Loucy (cell line): ENCODE data around the gene AP1M1.

ENCODE experiments used
- H2AFZ ChIP-seq: fragments of 200-600 bp; sonication (generic); 2 replicates; pipeline ENCODE4 v1.6.0; 2016; ENCODE audit warnings: antibody characterized with exemption, mild to moderate bottlenecking, low read length, moderate library complexity
- H3F3A ChIP-seq: fragments of 200-600 bp; 2 replicates; pipeline ENCODE4 v1.6.0; 2016; ENCODE audit warnings: antibody characterized with exemption, low read depth, mild to moderate bottlenecking
- H3K27me3 ChIP-seq: fragments of 200-600 bp; sonication (generic); 2 replicates; pipeline ENCODE4 v1.6.1; 2014; ENCODE audit warnings: low read length, mild to moderate bottlenecking; ENCODE audit not compliant: insufficient read depth, poor library complexity, severe bottlenecking
- H3K36me3 ChIP-seq: fragments of 200-600 bp; sonication (generic); 2 replicates; pipeline ENCODE4 v1.6.1; 2016; ENCODE audit warnings: low read length; ENCODE audit not compliant: insufficient read depth
- H3K4me1 ChIP-seq: fragments of 200-600 bp; sonication (generic); 2 replicates; pipeline ENCODE4 v1.5.1; 2014; ENCODE audit warnings: low read length, mild to moderate bottlenecking; ENCODE audit not compliant: insufficient read depth, poor library complexity, severe bottlenecking
- H3K4me2 ChIP-seq: fragments of 200-600 bp; sonication (generic); 2 replicates; pipeline ENCODE4 v1.6.0; 2014; ENCODE audit warnings: antibody characterized with exemption, low read length, low read depth, mild to moderate bottlenecking; ENCODE audit not compliant: poor library complexity, severe bottlenecking
- H3K4me3 ChIP-seq: fragments of 200-600 bp; sonication (generic); 2 replicates; pipeline ENCODE4 v1.5.1; 2014; ENCODE audit warnings: low read length, mild to moderate bottlenecking, mixed read lengths; ENCODE audit not compliant: poor library complexity, severe bottlenecking
- H3K79me2 ChIP-seq: fragments of 200-600 bp; sonication (generic); 2 replicates; pipeline ENCODE4 v1.6.1; 2014; ENCODE audit warnings: low read length; ENCODE audit not compliant: insufficient read depth
- H3K9ac ChIP-seq: fragments of 200-600 bp; sonication (generic); 2 replicates; pipeline ENCODE4 v1.6.0; 2014; ENCODE audit warnings: mild to moderate bottlenecking, low read depth, low read length, moderate library complexity; ENCODE audit not compliant: poor library complexity, severe bottlenecking
- H3K9me2 ChIP-seq: fragments of 200-600 bp; sonication (generic); replicated peaks from 2 replicates; pipeline ENCODE4 v1.6.1; 2016; ENCODE audit warnings: low read depth, low read length, mixed read lengths
- H3K9me3 ChIP-seq: fragments of 200-600 bp; sonication (generic); 2 replicates; pipeline ENCODE4 v1.6.1; 2014; ENCODE audit warnings: mild to moderate bottlenecking, antibody characterized with exemption, low read length, low read depth; ENCODE audit not compliant: insufficient read depth
- H4K20me1 ChIP-seq: fragments of 200-600 bp; sonication (generic); 2 replicates; pipeline ENCODE4 v1.6.0; 2014; ENCODE audit warnings: antibody characterized with exemption, low read length, mild to moderate bottlenecking; ENCODE audit not compliant: insufficient read depth, poor library complexity, severe bottlenecking
- EZH2phosphoT487 ChIP-seq: fragments of 200-600 bp; IDR thresholded peaks from 2 replicates; pipeline ENCODE4 v1.6.1; 2018; ENCODE audit warnings: antibody characterized with exemption, mild to moderate bottlenecking, moderate library complexity, borderline replicate concordance
- TF ChIP-seq, protein P1 (sequence below): fragments of 200-600 bp; sonication (generic); conservative IDR thresholded peaks from 2 replicates; pipeline ENCODE4 v1.5.1; 2014; ENCODE audit warnings: mild to moderate bottlenecking, antibody characterized with exemption, low read length

Gene AP1M1

DNA sequence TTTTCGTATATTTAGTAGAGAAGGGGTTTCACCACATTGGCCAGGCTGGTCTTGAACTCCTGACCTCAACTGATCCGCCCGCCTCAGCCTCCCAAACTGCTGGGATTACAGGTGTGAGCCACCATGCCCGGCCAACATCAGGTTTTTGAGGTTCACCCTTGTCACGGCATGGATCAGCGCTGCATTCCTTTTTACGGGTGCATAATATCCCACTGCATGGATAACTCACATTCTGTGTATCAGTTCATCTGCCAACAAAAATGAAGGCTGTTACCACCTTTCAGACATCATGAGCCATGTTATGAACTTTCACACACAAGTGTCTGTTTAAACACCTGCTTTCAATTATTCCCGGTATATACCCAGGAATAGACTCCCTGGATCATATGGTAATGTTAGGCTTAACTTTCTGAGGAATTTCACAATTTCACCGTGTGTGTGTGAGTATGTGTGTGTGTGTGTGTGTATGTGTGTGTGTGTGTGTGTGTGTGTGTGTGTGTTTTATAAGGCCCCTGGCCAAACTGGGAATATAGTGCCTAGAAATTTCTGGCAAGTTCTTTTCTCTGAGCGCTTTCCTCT is 52.2 kb downstream of the AP1M1 start:
- H3F3A ChIP-seq: no peaks in the 10 kb centered on the region
- H3K9me2 ChIP-seq: no peaks in the 10 kb centered on the region
- no peak overlapping the region for H3K4me2 ChIP-seq
- H2AFZ ChIP-seq: no peak overlapping the region
- no peaks in the 10 kb centered on the region for H3K36me3 ChIP-seq
- H3K9me3 ChIP-seq: no peaks in the 10 kb centered on the region
- no peaks in the 10 kb centered on the region for H3K4me1 ChIP-seq
- no peaks in the 10 kb centered on the region for H4K20me1 ChIP-seq
- H3K4me3 ChIP-seq: no peak overlapping the region
- no peaks in the 10 kb centered on the region for H3K27me3 ChIP-seq
- no peak overlapping the region for H3K9ac ChIP-seq
- TF ChIP-seq EZH2phosphoT487: no peak
- TF ChIP-seq, protein P1, sequence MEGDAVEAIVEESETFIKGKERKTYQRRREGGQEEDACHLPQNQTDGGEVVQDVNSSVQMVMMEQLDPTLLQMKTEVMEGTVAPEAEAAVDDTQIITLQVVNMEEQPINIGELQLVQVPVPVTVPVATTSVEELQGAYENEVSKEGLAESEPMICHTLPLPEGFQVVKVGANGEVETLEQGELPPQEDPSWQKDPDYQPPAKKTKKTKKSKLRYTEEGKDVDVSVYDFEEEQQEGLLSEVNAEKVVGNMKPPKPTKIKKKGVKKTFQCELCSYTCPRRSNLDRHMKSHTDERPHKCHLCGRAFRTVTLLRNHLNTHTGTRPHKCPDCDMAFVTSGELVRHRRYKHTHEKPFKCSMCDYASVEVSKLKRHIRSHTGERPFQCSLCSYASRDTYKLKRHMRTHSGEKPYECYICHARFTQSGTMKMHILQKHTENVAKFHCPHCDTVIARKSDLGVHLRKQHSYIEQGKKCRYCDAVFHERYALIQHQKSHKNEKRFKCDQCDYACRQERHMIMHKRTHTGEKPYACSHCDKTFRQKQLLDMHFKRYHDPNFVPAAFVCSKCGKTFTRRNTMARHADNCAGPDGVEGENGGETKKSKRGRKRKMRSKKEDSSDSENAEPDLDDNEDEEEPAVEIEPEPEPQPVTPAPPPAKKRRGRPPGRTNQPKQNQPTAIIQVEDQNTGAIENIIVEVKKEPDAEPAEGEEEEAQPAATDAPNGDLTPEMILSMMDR: no peak
- no peaks in the 10 kb centered on the region for H3K79me2 ChIP-seq

DNA sequence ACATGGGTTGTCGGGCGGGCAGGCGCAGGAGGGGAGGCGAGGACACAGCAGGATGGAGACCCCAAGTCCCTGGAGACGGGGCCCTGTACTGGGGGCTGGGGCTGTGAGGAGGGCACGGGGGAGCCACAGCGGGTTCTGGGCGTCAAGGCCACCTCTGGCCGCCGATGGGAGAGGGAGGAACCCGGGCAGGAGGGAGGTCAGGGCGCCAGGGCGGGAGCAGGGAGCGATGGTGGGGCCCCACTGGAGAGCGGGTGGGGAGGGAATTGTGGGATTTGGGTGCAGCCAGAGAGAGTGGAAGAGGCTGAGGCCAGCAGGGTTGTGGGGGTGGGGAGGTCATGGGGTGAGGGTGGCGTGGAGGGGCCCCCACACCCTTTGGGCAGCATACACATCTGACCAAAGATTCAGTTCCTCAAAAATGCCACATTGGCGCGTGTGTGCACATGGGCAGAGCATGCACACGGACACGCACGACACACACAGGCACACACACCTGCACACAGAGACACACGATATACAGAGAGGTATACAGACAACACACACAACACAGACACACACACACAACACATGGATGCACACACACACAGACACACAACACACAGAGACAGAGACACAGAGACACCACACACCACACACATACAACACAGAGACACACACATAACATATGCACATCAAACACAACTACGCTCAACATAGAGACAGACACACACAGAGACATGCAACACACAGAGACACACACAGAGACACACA is 54.9 kb downstream of the AP1M1 start:
- H2AFZ ChIP-seq: no peak overlapping the region
- no peaks in the 10 kb centered on the region for H3K27me3 ChIP-seq
- no peaks in the 10 kb centered on the region for H3K79me2 ChIP-seq
- H3K9ac ChIP-seq: no peak overlapping the region
- H3K4me1 ChIP-seq: peaks cover 5% of the 10 kb centered on the region
- no peaks in the 10 kb centered on the region for H3K9me3 ChIP-seq
- no peaks in the 10 kb centered on the region for H4K20me1 ChIP-seq
- no peaks in the 10 kb centered on the region for H3K9me2 ChIP-seq
- no peak overlapping the region for H3K4me2 ChIP-seq
- H3K36me3 ChIP-seq: no peaks in the 10 kb centered on the region
- no peak overlapping the region for H3K4me3 ChIP-seq
- TF ChIP-seq EZH2phosphoT487: no peak
- TF ChIP-seq, protein P1: no peak
- no peaks in the 10 kb centered on the region for H3F3A ChIP-seq

GRCh38 chr19:16254851-16255408 is 57.2 kb downstream of the AP1M1 start:
- peaks cover 23% of the 10 kb centered on the region for H3K4me1 ChIP-seq
- H3F3A ChIP-seq: no peaks in the 10 kb centered on the region
- no peak overlapping the region for H2AFZ ChIP-seq
- H3K4me2 ChIP-seq: no peak overlapping the region
- no peaks in the 10 kb centered on the region for H3K9me3 ChIP-seq
- H3K36me3 ChIP-seq: no peaks in the 10 kb centered on the region
- no peak overlapping the region for H3K9ac ChIP-seq
- no peaks in the 10 kb centered on the region for H3K27me3 ChIP-seq
- TF ChIP-seq EZH2phosphoT487: no peak
- TF ChIP-seq, protein P1: no peak
- no peaks in the 10 kb centered on the region for H4K20me1 ChIP-seq
- H3K79me2 ChIP-seq: no peaks in the 10 kb centered on the region
- no peaks in the 10 kb centered on the region for H3K9me2 ChIP-seq
- no peak overlapping the region for H3K4me3 ChIP-seq
